Measurements from ENCODE around the gene DCTN5.
"Not testable (repeated sequence)": the region's sequence is repeated elsewhere in the genome, so short reads cannot be mapped to it uniquely, and the experiment has no call there.

The DCTN5 gene

DNA sequence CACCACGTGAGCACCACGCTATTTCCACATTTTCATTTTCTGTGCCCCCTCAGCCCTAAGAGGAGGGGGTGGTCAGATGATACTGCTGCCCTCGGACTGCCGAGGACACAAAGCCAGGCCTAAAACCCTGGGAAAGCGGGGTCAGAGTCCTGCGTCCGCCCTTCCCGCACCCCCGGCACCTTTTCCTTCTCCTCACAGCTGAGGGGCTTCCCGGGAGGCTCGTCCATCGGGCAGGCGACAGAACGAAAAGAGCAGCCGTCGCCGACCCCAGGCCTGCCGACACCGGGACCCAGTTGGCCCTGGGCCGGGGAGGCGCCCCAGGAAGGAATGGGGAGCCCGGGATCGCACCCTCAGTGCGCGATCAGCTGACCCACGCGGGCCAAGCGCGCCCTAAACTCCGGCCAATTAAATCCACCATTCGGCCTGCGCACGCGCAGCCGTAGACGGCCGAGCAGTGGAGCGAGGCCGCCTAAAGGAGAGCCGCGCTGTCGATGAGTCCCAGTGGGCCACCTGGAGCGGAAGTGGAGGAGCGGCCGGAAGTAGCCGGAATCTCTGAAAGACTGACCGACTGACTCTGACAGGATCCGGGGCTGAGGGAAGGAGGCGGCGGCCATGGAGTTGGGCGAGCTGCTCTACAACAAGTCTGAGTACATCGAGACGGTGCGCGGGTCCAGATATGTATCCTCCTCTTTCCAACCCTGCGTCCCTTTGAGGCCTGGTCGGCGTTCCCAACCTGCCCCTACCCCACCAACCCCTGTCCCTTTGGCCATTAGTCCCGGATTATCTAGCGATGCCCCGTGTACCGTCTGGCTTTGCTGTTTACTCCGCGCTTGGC is at the start of gene DCTN5, which contains the start of gene PALB2:
Gene DCTN5 (plus strand): TSS at position 536 of the 835 bp plus-strand sequence. CDS start 77 bp downstream, at position 613.
Gene PALB2 (minus strand): TSS at position 380 of the 835 bp plus-strand sequence. CDS start 153 bp downstream, at position 227.
- DNase-seq, result peak; percentile 80

DNA sequence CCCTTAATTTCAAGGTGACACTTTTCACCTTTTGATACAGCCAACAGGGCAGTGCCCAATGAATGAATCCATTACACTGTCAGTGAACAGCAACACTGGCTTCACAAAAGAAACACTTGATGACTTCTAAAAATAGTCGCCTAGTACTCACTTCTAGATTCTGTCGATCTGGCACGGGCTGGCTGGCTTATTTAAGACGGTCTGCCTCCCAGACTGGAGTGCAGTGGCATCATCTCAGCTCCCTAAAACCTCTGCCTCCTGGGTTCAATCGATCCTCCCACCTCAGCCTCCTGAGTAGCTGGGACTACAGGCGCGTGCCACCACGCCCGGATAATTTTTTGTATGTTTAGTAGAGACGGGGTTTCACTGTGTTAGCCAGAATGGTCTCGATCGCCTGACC is 47.1 kb upstream of the DCTN5 start:
- DNase-seq, result no peak

DNA sequence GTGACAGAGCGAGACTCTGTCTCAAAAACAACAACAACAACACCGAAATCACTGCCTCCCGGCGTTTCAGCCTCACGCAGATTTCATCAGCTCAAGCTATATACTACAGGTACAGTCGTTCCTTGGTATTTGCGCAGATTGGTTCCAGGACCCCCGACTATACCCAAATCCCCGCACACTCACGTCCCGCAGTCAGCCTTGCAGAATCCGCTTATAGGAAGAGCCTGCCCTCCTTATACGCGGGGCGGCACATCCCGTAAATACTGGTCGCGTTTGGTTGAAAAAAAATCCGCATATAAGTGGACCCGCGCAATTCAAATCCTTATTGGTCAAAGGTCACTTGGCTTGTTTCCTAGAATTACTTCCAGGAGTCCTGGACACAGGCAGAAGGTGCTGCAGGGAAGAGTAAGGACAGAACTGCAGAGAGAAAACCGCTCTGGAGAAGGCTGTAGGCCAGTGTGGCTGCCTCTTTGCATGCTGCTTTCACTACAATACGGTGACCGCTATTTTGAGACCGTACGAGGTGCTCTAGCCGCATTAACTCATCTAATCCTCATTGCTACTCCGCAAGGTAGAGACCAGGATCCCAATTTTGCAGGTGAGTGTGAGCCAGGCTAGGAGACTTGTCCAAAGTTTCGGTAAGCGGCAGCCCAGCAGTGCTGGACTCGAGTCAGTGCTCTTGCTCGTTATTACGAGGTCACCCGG is 45.9 kb upstream of the DCTN5 start:
- DNase-seq, result no peak

DNA sequence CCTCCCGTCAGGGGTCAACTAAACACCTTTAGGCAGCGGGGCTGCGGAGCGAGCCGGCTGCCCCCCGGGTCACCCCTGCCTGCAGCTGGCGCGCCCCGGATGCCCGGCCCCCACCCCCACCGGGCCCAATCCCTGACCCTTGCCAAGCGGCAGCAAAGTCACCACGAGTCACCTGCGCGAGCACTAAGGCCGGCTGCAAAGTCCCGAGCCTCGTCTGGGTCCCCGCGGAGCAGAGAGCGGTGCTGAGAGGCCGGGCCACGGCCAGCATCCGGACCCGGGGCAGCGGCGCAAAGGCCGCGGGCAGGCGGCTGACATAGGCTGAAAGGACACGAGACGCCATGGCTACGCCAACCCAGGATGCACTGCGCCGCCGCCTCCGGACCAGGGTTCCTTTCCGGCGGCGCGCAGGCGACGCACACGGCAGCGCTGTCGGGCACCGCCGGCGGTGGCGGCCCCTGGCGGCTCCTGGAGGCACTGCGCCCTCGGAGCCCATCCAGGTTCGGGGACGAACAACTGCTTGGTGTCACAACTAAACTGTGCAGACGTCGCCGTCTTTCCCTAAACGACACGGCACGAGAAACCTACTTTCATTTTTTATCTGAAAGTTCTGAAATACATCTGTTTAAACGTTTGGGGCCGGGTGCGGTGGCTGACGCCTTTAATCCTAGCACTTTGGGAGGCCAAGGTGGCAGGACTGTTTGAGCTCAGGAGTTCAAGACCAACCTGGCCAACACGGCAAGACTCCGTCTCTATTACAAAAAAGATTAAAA is 45.1 kb upstream of the DCTN5 start, which contains the start of gene NDUFAB1:
Gene NDUFAB1 (minus strand): TSS at position 366 of the 770 bp plus-strand sequence. CDS start 26 bp downstream, at position 340.
- peak; percentile 51 for DNase-seq

DNA sequence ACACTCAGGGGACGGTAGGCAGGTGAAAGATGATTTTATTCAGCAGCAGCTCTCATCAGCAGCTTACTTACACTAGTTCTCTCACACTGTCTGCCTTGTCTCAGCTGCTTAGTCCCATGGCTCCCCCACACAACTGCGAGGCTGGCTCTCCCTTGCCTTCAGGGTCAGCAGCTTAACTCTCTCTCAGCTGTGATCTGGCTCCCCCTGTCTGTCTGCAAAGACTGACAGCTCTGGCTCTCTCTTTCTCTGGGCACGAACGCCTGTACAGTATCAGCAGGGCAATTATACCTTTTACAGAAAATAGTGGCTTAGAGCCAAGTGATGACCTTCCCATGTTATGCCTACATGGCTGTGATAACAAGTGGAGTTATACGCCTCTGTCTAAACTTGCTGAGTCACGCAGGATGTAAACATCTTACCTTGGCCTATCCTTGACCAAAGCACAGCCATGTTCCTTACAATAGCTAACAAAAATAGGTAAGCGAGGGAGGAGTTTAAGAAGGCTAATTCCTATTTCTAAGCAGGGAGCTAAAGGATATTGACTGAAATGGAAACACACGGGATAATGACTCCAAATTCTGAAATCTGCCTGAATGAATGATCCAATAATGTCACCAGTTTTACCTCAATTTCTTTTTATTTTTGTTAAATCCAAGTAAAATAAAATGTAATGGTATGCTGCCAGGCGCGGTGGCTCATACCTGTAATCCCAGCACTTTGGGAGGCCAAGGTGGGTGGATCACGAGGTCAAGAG is 44.1 kb upstream of the DCTN5 start:
- no peak for DNase-seq

DNA sequence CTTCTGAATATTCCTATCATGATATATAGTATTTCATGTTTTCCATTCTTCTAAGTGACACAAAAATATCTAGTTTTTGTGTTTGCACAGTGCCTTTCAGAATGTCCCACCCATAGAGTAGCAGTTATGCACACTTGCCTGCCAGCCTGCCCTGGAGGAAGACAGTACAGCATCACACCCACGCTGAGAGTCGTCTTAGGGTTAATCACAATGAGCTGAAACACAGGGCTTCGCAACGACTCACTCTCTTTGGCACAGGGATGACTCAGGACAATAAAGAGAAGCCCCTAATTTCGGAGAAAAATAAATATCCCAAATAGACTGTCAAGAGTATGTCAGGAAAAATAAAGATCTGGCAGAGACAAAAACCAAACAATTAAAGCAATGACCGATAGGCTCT is 33.5 kb upstream of the DCTN5 start:
- no peak for DNase-seq

DNA sequence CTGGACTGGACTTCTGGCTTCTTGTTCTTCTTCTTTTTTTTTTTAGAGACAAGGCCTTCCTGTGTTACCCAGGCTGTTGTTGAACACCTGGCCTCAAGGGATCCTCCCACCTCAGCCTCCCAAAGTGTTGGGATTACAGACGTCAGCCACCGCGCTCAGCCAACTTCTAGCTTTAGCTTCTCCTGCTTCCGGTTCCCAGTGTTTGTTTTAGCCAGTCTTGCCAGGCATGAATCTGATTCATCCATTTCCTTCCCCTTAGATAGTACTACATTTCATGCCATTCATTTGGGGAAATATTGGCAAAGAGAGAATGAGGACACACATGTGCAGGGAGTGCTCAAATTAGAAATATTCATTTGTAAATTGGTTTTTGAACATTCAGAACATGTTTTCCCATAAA is 33.1 kb upstream of the DCTN5 start:
- DNase-seq, result no peak

DNA sequence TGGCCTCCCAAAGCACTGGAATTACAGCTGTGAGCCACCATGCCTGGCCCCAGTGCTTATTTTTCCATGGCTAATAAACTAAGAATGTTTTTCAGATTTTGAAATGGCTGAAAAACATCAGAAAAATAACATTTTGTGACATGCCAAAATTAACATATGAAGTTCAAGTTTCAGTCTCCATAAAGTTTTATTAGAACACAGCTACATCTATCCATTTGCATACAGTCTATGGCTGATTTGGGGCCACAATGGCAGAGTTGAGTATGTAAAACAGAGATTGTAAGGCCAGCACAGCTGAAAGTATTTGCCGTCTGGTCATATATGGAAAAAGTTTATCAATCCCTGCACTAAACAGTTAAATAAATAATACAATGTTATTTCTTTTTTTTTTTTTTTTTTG is 31.3 kb upstream of the DCTN5 start:
- DNase-seq, result no peak

DNA sequence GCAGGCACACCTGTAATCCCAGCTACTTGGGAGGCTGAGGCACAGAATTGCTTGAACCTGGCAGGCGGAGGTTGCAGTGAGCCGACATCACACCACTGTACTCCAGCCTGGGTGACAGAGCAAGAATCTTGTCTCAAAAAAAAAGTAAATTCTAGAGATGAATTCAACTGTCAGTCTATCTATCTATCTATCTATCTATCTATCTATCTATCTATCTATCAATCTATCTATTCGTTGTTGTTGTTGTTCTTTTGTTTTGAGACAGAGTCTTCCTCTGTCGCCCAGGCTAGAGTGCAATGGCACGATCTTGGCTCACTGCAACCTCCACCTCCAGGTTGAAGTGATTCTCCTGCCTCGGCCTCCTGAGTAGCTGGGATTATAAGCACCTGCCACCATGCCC is 30.4 kb upstream of the DCTN5 start:
- not testable (repeated sequence) for DNase-seq

DNA sequence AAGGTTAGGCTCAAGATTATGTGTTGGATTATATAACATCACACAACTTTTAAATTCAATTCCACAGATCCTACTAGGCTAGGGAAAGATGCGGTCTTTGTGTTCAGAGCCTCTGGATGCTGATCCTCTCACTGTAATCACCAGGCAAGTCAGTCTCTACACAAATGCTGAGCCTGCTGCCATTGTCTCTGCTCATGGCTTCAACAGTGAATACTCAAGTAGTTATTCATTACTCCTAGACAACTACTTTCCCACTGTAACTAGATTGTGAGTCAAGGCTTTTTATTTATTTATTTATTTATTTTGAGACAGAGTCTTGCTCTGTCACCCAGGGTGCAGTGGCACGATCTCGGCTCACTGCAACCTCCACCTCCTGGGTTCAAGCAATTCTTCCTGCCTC is 29.3 kb upstream of the DCTN5 start:
- DNase-seq, result no peak

DNA sequence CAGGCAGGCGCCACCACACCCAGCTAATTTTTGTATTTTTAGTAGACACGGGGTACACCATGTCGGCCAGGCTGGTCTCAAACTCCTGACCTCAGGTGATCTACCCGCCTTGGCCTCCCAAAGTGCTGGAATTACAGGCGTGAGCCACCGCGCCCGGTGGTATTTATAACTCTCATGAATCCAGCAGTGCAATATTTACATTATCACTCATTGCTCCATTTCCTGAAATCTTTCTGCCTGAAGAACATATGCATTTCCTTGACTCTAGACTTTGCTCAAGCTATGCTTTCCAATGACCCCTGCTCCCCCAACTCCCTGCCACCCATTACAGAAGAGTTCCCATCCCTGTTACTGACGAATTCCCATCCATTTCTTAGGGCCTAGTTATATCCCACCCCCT is 25.5 kb upstream of the DCTN5 start:
- DNase-seq, result no peak

DNA sequence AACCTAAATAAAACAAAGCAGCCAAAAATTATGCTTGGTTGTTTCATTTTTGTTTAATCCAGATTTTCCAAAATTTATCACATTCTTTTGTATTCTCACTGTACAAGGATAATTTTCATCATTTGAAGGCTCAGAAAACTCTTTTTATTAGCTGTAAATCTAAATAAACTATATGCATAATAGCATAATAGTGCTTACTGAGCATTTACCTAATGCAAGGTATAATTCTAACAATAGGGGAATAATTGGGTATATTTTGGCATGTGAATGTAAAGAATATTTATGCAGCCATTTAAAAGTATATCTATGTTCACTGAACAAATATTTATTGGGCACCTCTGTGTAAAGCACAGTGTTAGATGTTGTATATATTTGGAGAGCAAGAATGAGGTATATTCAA is 17.2 kb upstream of the DCTN5 start:
- no peak for DNase-seq

DNA sequence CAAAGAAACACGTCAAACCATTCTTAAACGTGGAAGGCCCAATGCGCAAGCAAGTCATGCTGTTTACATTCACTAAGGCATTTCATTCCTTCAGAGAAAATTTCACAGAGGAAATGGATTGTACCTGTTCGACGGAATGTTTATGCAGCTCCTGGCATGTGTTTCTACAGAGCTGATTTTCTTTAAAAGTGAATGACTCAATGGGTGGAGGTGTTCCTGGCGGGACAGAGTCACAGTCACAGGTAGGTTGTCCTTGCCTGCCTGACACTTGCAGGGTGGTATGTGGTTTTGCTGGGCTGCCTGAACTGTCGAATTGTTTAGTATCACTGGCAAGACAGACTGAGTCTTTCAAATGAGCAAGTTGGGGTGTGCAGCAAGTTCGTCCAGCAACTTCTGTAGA is 11.8 kb upstream of the DCTN5 start:
- no peak for DNase-seq

DNA sequence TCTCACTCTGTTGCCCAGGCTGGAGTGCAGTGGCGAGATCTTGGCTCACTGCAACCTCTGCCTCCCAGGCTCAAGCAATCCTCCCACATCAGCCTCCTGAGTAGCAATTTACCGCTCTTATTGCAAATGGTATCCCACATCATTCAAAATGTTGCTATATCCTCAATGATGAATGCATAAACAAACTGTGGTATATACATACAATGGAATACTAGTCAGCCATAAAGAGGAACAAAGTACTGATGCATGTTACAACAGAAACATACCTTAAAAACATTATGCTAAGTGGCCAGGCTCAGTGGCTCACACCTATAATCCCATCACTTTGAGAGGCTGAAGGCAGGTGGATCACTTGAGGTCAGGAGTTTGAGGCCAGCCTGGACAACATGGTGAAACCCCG is 9.4 kb upstream of the DCTN5 start:
- not testable (repeated sequence) for DNase-seq

DNA sequence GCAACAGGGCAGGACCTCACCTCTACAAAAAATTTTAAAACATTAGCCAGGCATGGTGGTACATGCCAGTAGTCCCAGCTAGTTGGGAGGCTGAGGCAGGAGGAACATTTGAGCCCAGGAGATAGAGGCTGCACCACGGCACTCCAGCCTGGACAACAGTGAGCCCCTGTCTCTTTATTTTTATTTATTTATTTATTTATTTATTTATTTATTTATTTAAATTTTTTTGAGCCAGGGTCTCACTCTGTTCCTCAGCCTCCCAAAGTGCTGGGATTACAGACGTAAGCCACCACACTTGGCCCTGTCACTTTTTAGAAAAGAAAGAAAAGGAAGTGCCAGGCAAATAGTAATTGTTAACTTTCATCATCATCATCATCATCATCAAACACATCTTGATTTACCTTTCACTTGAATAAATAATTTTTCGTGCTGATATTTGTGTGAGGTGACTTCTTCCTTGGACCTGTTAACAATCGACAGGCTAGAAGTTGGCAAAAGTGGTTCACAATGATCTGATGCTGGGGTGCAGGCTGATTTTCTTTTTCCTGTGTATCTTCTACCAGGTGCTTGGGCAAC is 6.7 kb upstream of the DCTN5 start:
- DNase-seq, result no peak

DNA sequence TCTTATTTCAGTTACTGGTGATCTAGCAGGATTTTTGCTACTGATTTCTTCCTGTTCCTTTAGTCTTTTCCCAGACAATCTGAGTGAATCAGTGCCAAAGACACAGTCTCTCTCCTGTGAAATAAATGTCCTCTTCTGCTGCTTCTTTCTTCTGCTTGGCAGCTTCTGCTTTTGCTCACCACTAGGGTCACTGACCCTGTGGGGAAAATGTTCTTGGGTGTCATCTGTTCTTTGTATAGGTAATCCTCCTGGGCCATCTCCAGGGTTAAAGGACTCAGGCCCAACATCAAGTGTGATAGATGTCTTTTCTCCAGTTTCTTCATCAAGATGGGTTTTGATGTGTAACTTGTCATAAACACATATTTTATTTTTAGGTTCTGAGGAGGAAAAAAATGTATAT is 5.3 kb upstream of the DCTN5 start:
- DNase-seq, result no peak

DNA sequence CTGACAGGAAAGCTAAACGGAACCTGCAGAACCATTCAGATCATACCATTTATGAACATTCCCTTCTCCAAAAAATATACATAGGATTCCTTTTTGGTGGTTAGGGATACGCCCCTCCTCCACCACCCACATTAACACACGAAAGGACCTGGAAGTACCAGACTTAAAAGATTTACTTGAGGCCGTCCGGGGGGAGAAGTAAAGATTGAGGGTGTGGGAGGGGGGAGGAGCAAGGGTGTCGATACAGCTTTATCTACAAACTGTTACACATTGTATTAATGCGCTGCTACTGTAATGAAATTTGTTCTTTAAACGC is 693 bp upstream of the DCTN5 start:
- DNase-seq, result no peak

DNA sequence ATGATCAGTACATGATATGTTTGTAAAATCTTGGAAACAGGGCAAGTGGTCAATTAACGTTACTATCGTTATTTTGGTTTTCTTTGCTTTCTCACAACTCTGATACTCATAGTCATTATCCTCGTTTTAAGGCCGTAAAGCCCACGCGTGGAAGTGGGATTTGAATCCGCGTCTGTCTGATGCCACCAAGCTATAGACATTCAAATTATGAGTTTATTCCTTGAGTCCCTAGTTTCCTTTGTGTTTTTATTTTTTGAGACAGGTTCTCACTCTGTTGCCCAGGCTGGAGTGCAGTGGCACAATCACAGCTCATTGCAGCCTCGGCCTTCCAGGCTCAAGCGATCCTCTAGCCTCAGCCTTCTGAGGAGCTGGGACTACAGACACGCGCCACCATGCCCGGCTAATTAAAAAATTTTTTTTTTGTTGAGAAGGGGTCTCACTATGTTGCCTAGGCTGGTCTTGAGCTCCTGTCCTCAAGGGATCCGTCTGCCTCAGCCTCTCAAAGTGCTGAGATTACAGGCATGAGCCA is 1.0 kb downstream of the DCTN5 start:
- DNase-seq, result no peak

DNA sequence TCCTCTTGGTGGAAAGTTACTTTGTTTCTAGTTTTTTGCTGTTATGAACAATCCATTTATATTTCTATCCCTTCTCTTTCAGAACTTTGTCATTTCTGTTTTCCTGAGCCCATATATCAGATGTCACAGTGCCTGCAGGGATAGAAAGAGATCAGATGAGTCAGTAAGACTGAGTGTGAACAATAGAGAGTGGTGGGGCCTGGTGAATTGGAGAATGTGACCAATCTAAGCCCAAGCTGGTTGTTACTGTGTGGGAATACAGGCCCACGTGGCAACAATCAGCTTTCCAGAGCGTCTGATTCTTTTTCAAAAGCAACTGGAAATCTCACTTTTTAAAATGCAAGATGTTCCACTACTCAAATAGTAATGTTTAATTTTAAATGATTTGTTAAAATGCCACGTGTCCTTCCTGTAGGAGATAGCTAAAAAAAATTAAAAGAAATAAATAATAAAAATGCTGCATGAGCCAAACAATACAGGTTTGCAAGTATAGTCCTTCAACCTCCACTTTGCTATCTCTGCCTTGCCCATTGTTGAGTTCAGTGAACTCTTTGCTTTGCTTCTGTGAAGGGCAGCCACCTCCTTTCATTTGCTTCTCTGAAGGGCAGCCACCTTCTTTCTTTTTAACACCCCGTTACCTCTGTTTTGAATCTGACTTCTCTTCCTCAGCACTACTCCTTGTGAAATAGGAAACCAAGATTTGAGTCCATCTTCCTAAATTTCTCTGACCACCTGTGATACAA is 9.6 kb downstream of the DCTN5 start:
- no peak for DNase-seq

DNA sequence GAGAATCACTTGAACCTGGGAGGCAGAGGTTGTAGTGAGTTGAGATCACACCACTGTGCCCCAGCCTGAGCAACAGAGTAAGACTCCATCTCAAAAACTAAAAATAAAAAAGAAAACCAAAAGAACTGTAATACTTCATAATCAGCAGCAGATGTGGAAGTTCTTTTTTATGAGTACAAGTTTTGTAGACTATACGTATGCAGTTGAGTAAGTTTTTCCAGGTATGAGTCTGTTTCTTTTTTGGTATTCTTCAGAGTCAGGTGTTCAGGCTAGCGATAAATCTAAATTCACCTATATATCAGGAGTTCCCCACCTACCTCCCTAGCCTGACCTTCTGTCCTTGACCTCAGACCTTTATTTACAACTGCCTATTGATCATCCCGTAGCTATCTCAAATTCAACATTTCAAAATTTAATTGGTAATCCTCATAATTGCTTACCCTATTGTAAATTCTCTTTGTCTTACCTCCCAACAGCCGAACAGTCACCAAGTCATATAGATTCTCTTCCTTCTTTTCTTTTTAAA is 10.7 kb downstream of the DCTN5 start:
- DNase-seq, result no peak

DNA sequence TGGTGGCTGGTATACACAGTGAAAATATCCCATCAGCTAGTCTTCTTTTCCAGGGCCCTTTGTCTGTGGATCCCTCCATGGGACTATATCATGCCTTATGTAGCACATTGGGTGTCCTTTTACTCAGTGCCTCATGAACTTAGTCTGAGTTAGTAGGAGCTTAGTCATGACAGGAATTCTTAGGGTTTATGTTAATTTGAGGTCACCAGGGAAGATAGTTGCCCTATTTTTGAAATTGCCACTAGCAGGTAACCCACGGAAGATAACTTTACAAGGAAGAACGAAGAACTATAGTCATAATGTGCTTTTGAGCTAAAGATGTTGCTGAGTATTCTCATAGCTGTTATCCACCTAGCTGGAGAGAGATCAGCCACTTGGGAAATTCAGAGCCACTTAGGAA is 22.7 kb downstream of the DCTN5 start:
- no peak for DNase-seq

Data from DMS79 (cell line).